WTC11 (cell line): ENCODE data around the gene SLC27A6. TPM values are rescaled to one million over a fixed set of nuclear protein-coding genes. Genes with fewer than 3 reads are reported as not detected.

Source experiments
- ATAC-seq: fragments of 200-7000 bp; cut with Tn5 transposase; 2 replicates; pipeline ENCODE4 v1.10.0; 2021; ENCODE audit warnings: mild to moderate bottlenecking, moderate library complexity
- CTCF ChIA-PET: fragments of 300-600 bp; sonication (Branson Sonifier 250); formaldehyde crosslinking; loops from one replicate; lab custom pipeline; 2021; ENCODE audit warnings: antibody characterized with exemption; lab: Charles Lee
- POLR2A ChIA-PET: fragments of 350-600 bp; sonication (Branson Sonifier 250); formaldehyde crosslinking; loops from one replicate; lab custom pipeline; 2021; ENCODE audit warnings: antibody characterized with exemption; lab: Charles Lee
- DNase-seq: peaks from one replicate; pipeline ENCODE4 v3.0.0; 2021; ENCODE audit warnings: low spot score
- H3K27ac Mint-ChIP-seq: 2 replicates; pipeline ENCODE4 v1.8.0; 2021; ENCODE audit warnings: mixed read lengths
- H3K27me3 Mint-ChIP-seq: 2 replicates; pipeline ENCODE4 v1.8.0; 2021; ENCODE audit warnings: low read depth, mild to moderate bottlenecking, moderate library complexity, mixed read lengths
- H3K36me3 Mint-ChIP-seq: 2 replicates; pipeline ENCODE4 v1.8.0; 2021; ENCODE audit warnings: mixed read lengths
- H3K4me1 Mint-ChIP-seq: 2 replicates; pipeline ENCODE4 v1.8.0; 2022; ENCODE audit warnings: mixed read lengths
- H3K4me3 Mint-ChIP-seq: 2 replicates; pipeline ENCODE4 v1.8.0; 2021; ENCODE audit warnings: mild to moderate bottlenecking, moderate library complexity, mixed read lengths
- H3K9me3 Mint-ChIP-seq: 2 replicates; pipeline ENCODE4 v1.8.0; 2021; ENCODE audit warnings: mixed read lengths
- ETV6 ChIP-seq: sonication (generic); formaldehyde crosslinking; IDR thresholded peaks from 2 replicates; pipeline ENCODE4 v1.8.1; 2022; ENCODE audit warnings: mild to moderate bottlenecking, missing genetic modification reagents
- FOXK1 ChIP-seq: sonication (generic); formaldehyde crosslinking; IDR thresholded peaks from 2 replicates; pipeline ENCODE4 v1.8.0; 2022; ENCODE audit warnings: mild to moderate bottlenecking, moderate library complexity, missing genetic modification reagents
- JUN ChIP-seq: sonication (generic); formaldehyde crosslinking; IDR thresholded peaks from 2 replicates; pipeline ENCODE4 v1.8.0; 2023; ENCODE audit warnings: mild to moderate bottlenecking, missing genetic modification reagents
- NR1H2 ChIP-seq: sonication (generic); formaldehyde crosslinking; IDR thresholded peaks from 2 replicates; pipeline ENCODE4 v1.9.0; 2021; ENCODE audit warnings: mild to moderate bottlenecking, moderate library complexity, missing genetic modification reagents
- NR3C1 ChIP-seq: sonication (generic); formaldehyde crosslinking; conservative IDR thresholded peaks from 2 replicates; pipeline ENCODE4 v1.8.1; 2023; ENCODE audit warnings: low read depth, mild to moderate bottlenecking, missing genetic modification reagents
- RORB ChIP-seq: fragments of 250-450 bp; sonication (Bioruptor Pico); IDR thresholded peaks from 2 replicates; pipeline ENCODE4 v1.9.0; 2021; ENCODE audit warnings: mild to moderate bottlenecking
- SOX15 ChIP-seq: fragments of 250-450 bp; sonication (Bioruptor Pico); IDR thresholded peaks from 2 replicates; pipeline ENCODE4 v1.9.0; 2021; ENCODE audit warnings: mild to moderate bottlenecking
- TEAD1 ChIP-seq: sonication (generic); formaldehyde crosslinking; IDR thresholded peaks from 2 replicates; pipeline ENCODE4 v1.8.0; 2022; ENCODE audit warnings: mild to moderate bottlenecking, missing genetic modification reagents
- TP53 ChIP-seq: sonication (generic); formaldehyde crosslinking; IDR thresholded peaks from 2 replicates; pipeline ENCODE4 v1.8.1; 2023; ENCODE audit warnings: mild to moderate bottlenecking, missing genetic modification reagents
- ZNF138 ChIP-seq: sonication (generic); formaldehyde crosslinking; conservative IDR thresholded peaks from 2 replicates; pipeline ENCODE4 v1.8.1; 2022; ENCODE audit warnings: mild to moderate bottlenecking, moderate library complexity, missing genetic modification reagents
- ZNF416 ChIP-seq: fragments of 250-450 bp; sonication (Bioruptor Pico); IDR thresholded peaks from 2 replicates; pipeline ENCODE4 v1.9.0; 2021; ENCODE audit warnings: mild to moderate bottlenecking, inconsistent platforms
- ZNF423 ChIP-seq: fragments of 250-450 bp; sonication (Bioruptor Pico); IDR thresholded peaks from 2 replicates; pipeline ENCODE4 v2.1.2; 2022; ENCODE audit warnings: mild to moderate bottlenecking, moderate library complexity
- ZNF671 ChIP-seq: fragments of 250-450 bp; sonication (Bioruptor Pico); IDR thresholded peaks from 2 replicates; pipeline ENCODE4 v1.8.0; 2021; ENCODE audit warnings: mild to moderate bottlenecking
- total RNA-seq: library from RNA; stranded (reverse); gene quantifications from 3 replicates; pipeline ENCODE4 v1.2.3, GENCODE V29; 2021
- TF ChIP-seq, protein P1 (sequence below): sonication (generic); formaldehyde crosslinking; conservative IDR thresholded peaks from 2 replicates; pipeline ENCODE4 v1.8.1; 2022; ENCODE audit warnings: mild to moderate bottlenecking, missing genetic modification reagents
- TF ChIP-seq, protein P2 (sequence below): fragments of 250-450 bp; sonication (Bioruptor Pico); IDR thresholded peaks from 2 replicates; pipeline ENCODE4 v1.9.0; 2021; ENCODE audit warnings: mild to moderate bottlenecking, borderline replicate concordance
- TF ChIP-seq, protein P3 (sequence below): fragments of 200-600 bp; IDR thresholded peaks from 2 replicates; pipeline ENCODE4 v1.8.0; 2022; ENCODE audit warnings: antibody characterized with exemption
- TF ChIP-seq, protein P4 (sequence below): sonication (generic); formaldehyde crosslinking; IDR thresholded peaks from 2 replicates; pipeline ENCODE4 v1.8.0; 2022; ENCODE audit warnings: missing genetic modification reagents
- TF ChIP-seq, protein P5 (sequence below): sonication (generic); formaldehyde crosslinking; IDR thresholded peaks from 2 replicates; pipeline ENCODE4 v1.8.1; 2022; ENCODE audit warnings: mild to moderate bottlenecking, missing genetic modification reagents, moderate library complexity, borderline replicate concordance

The SLC27A6 gene
- total RNA-seq, 1 experiment from 2014 or later = 3.6 TPM

DNA sequence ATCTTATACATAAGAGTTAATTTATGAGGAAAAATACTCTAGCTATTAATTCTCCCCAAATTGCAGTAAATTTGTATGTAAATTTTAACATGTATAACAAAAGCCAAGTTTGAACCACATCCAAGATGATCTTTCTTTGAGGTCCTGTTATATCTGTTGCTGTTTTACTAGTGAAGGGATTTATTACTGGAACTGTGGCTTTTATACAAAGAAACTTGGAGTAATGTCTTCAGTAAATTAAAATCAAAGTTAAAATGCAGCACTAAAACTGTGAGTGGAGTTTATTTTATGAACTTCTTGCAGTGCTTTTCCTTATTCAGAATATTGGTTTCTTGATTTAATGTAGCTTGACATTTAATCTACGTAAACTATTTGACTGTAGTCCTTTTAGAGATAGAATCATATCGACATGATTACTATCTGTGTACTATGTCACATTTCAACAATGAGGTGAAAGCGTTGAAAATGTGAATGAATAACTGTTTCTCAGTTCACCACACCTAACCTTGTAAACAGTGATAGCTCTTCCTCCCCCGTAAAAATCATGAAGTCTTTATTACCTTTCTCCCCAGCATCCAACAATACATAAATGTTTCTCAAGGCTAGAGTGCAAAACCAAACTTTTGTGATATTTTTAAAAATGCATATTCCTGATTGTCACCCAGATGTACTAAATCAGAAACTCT lies 76.1 kb downstream of the SLC27A6 start:
- TF ChIP-seq, protein P1, sequence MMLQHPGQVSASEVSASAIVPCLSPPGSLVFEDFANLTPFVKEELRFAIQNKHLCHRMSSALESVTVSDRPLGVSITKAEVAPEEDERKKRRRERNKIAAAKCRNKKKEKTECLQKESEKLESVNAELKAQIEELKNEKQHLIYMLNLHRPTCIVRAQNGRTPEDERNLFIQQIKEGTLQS = no peak
- TF ChIP-seq SOX15 (no peak), ETV6 (CRISPR knock-in tag) (no peak), RORB (CRISPR knock-in tag) (no peak), TEAD1 (CRISPR knock-in tag) (no peak), FOXK1 (CRISPR knock-in tag) (no peak), JUN (no peak)
- TF ChIP-seq, protein P2, sequence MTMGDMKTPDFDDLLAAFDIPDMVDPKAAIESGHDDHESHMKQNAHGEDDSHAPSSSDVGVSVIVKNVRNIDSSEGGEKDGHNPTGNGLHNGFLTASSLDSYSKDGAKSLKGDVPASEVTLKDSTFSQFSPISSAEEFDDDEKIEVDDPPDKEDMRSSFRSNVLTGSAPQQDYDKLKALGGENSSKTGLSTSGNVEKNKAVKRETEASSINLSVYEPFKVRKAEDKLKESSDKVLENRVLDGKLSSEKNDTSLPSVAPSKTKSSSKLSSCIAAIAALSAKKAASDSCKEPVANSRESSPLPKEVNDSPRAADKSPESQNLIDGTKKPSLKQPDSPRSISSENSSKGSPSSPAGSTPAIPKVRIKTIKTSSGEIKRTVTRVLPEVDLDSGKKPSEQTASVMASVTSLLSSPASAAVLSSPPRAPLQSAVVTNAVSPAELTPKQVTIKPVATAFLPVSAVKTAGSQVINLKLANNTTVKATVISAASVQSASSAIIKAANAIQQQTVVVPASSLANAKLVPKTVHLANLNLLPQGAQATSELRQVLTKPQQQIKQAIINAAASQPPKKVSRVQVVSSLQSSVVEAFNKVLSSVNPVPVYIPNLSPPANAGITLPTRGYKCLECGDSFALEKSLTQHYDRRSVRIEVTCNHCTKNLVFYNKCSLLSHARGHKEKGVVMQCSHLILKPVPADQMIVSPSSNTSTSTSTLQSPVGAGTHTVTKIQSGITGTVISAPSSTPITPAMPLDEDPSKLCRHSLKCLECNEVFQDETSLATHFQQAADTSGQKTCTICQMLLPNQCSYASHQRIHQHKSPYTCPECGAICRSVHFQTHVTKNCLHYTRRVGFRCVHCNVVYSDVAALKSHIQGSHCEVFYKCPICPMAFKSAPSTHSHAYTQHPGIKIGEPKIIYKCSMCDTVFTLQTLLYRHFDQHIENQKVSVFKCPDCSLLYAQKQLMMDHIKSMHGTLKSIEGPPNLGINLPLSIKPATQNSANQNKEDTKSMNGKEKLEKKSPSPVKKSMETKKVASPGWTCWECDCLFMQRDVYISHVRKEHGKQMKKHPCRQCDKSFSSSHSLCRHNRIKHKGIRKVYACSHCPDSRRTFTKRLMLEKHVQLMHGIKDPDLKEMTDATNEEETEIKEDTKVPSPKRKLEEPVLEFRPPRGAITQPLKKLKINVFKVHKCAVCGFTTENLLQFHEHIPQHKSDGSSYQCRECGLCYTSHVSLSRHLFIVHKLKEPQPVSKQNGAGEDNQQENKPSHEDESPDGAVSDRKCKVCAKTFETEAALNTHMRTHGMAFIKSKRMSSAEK (CRISPR knock-in tag) = no peak
- TF ChIP-seq, protein P3, sequence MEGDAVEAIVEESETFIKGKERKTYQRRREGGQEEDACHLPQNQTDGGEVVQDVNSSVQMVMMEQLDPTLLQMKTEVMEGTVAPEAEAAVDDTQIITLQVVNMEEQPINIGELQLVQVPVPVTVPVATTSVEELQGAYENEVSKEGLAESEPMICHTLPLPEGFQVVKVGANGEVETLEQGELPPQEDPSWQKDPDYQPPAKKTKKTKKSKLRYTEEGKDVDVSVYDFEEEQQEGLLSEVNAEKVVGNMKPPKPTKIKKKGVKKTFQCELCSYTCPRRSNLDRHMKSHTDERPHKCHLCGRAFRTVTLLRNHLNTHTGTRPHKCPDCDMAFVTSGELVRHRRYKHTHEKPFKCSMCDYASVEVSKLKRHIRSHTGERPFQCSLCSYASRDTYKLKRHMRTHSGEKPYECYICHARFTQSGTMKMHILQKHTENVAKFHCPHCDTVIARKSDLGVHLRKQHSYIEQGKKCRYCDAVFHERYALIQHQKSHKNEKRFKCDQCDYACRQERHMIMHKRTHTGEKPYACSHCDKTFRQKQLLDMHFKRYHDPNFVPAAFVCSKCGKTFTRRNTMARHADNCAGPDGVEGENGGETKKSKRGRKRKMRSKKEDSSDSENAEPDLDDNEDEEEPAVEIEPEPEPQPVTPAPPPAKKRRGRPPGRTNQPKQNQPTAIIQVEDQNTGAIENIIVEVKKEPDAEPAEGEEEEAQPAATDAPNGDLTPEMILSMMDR = no peak
- TF ChIP-seq, all 79 proteins: peak for 0
- H3K4me1 Mint-ChIP-seq = no peaks in the 10 kb centered on the region
- no peak overlapping the region for H3K27ac Mint-ChIP-seq
- peaks cover 7% of the 10 kb centered on the region for H3K36me3 Mint-ChIP-seq
- ChIA-PET CTCF (no interaction called here), POLR2A (no interaction called here)
- H3K4me3 Mint-ChIP-seq = no peak overlapping the region
- peaks cover 22% of the 10 kb centered on the region for H3K9me3 Mint-ChIP-seq
- ATAC-seq (no peak), DNase-seq (no peak)
- H3K27me3 Mint-ChIP-seq = no peaks in the 10 kb centered on the region

DNA sequence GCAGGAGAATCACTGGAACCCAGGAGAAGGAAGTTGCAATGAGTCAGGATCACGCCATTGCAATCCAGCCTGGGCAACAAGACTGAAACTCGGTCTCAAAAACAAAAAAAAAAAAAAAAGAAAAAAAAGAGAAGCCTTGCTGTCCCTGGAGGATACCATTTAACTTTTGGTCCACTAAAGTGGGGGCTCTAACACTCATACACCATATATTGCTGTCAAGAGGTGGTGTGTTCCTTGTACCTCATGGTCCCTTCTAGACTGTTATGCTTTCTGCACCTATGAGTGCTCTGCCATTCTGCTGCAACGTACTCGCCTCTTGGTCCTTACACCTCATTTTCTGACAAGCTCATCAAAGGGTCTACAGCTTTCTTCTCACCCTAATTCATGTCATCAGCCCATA lies 77.0 kb downstream of the SLC27A6 start:
- no peaks in the 10 kb centered on the region for H3K27me3 Mint-ChIP-seq
- ATAC-seq (no peak), DNase-seq (no peak)
- no peak overlapping the region for H3K4me3 Mint-ChIP-seq
- TF ChIP-seq, protein P4, sequence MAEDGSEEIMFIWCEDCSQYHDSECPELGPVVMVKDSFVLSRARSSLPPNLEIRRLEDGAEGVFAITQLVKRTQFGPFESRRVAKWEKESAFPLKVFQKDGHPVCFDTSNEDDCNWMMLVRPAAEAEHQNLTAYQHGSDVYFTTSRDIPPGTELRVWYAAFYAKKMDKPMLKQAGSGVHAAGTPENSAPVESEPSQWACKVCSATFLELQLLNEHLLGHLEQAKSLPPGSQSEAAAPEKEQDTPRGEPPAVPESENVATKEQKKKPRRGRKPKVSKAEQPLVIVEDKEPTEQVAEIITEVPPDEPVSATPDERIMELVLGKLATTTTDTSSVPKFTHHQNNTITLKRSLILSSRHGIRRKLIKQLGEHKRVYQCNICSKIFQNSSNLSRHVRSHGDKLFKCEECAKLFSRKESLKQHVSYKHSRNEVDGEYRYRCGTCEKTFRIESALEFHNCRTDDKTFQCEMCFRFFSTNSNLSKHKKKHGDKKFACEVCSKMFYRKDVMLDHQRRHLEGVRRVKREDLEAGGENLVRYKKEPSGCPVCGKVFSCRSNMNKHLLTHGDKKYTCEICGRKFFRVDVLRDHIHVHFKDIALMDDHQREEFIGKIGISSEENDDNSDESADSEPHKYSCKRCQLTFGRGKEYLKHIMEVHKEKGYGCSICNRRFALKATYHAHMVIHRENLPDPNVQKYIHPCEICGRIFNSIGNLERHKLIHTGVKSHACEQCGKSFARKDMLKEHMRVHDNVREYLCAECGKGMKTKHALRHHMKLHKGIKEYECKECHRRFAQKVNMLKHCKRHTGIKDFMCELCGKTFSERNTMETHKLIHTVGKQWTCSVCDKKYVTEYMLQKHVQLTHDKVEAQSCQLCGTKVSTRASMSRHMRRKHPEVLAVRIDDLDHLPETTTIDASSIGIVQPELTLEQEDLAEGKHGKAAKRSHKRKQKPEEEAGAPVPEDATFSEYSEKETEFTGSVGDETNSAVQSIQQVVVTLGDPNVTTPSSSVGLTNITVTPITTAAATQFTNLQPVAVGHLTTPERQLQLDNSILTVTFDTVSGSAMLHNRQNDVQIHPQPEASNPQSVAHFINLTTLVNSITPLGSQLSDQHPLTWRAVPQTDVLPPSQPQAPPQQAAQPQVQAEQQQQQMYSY (CRISPR knock-in tag) = no peak
- no peak for TF ChIP-seq ZNF423 (CRISPR knock-in tag)
- no peak for TF ChIP-seq TP53 (CRISPR knock-in tag)
- TF ChIP-seq, protein P5, sequence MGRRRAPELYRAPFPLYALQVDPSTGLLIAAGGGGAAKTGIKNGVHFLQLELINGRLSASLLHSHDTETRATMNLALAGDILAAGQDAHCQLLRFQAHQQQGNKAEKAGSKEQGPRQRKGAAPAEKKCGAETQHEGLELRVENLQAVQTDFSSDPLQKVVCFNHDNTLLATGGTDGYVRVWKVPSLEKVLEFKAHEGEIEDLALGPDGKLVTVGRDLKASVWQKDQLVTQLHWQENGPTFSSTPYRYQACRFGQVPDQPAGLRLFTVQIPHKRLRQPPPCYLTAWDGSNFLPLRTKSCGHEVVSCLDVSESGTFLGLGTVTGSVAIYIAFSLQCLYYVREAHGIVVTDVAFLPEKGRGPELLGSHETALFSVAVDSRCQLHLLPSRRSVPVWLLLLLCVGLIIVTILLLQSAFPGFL (CRISPR knock-in tag) = no peak
- TF ChIP-seq NR3C1 (CRISPR knock-in tag) = no peak
- no peak for TF ChIP-seq ZNF671 (CRISPR knock-in tag)
- no peak for TF ChIP-seq NR1H2 (CRISPR knock-in tag)
- no peak for TF ChIP-seq ZNF416 (CRISPR knock-in tag)
- TF ChIP-seq ZNF138 (CRISPR knock-in tag) = no peak
- H3K4me1 Mint-ChIP-seq = no peaks in the 10 kb centered on the region
- POLR2A ChIA-PET = no interaction called here
- peaks cover 22% of the 10 kb centered on the region for H3K9me3 Mint-ChIP-seq
- CTCF ChIA-PET = no interaction called here
- H3K36me3 Mint-ChIP-seq = peaks cover 7% of the 10 kb centered on the region
- H3K27ac Mint-ChIP-seq = no peak overlapping the region
